NT2/D1 (cell line): ENCODE data around the gene DNAI2.

Source experiments
- YY1 ChIP-seq: IDR thresholded peaks from 2 replicates; pipeline ENCODE4 v1.6.1; 2011; ENCODE audit not compliant: insufficient read length, insufficient read depth
- ZNF274 ChIP-seq: IDR thresholded peaks from 2 replicates; pipeline ENCODE4 v1.6.1; 2011; ENCODE audit warnings: mild to moderate bottlenecking, low read depth, low read length

GRCh38 chr17:74274709-74275340 is 791 bp downstream of the DNAI2 start:
- TF ChIP-seq YY1 (no peak), ZNF274 (no peak)
